ENCODE results near the gene SLC22A31.
A peak's percentile ranks its signal among the peaks of the same experiment; 100 is the strongest.
"Not testable (repeated sequence)": the region's sequence is repeated elsewhere in the genome, so short reads cannot be mapped to it uniquely, and the experiment has no call there.

Gene SLC22A31

GRCh38 chr16:89200124-89200849 lies at the start of gene SLC22A31:
Gene SLC22A31 (minus strand): TSS chr16:89200537. CDS start chr16:89200501, 36 bp downstream.
- no peak for DNase-seq

- no peak for DNase-seq
Observed at GRCh38 chr16:89248196-89248982, 48.1 kb upstream of the SLC22A31 start.

- DNase-seq = not testable (repeated sequence)
Observed at GRCh38 chr16:89247734-89248075, 47.4 kb upstream of the SLC22A31 start.

GRCh38 chr16:89246903-89247733 lies 46.8 kb upstream of the SLC22A31 start:
- peak; percentile 70 for DNase-seq

DNA sequence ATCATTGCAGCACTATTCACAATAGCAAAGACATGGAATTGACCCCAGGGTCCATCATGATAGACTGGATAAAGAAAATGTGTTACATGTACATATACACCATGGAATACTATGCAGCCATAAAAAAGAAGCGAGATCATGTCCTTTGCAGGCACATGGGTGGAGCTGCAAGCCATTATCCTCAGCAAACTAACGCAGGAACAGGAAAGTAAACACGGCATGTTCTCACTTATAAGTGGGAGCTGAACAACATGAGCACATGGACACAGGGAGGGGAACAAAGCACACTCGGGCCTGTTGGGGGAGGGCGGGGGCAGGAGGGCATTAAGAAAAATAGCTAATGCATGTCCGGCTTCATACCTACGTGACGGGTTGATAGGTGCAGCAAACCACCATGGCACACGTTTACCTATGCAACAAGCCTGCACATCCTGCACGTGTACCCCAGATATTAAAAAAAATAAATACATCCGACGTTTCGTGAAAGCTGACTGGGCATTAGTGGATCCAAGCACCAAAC lies 46.1 kb upstream of the SLC22A31 start:
- DNase-seq = no peak

- DNase-seq = no peak
Observed at GRCh38 chr16:89244754-89245153, 44.4 kb upstream of the SLC22A31 start.

DNA sequence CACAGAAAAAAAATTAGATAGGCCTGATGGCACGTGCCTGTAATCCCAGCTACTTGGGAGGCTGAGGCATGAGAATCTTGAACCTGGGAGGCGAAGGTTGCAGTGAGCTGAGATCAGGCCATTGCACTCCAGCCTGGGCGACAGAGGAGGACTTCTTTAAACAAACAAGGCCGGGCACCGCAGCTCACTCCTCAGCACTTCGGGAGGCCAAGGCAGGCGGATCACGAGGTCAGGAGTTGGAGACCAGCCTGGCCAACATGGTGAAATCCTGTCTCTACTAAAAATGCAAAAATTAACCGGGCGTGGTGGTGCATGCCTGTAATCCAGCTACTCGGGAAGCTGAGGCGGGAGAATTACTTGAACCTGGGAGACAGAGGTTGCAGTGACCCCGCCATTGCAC lies 43.9 kb upstream of the SLC22A31 start:
- not testable (repeated sequence) for DNase-seq

DNA sequence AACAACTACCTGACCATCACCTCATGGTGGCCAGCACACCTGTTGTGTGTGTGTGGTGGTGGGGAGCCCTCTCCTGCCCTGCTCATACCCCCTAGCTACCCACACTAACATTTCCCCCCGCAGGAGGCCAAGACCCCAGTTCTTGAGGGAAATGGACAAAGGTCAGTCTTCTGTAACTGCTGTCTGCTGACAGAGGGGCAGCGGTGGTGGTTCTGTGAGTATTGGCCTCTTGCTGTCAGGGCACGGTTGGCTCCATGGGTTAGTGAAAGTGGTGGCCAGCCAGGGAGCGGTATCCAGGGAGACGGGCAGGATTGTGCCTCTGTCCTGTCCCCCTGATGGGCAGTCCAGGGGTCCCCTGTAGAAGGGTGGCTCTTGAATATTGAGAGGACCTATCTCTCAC lies 43.3 kb upstream of the SLC22A31 start:
- DNase-seq = no peak

GRCh38 chr16:89242795-89243200 lies 42.5 kb upstream of the SLC22A31 start:
- no peak for DNase-seq

- DNase-seq = peak; percentile 71
Observed at GRCh38 chr16:89241187-89242007, 41.1 kb upstream of the SLC22A31 start.

GRCh38 chr16:89237733-89238132 lies 37.4 kb upstream of the SLC22A31 start:
- no peak for DNase-seq

- DNase-seq = peak; percentile 49
Observed at GRCh38 chr16:89233678-89234490, 33.5 kb upstream of the SLC22A31 start.

DNA sequence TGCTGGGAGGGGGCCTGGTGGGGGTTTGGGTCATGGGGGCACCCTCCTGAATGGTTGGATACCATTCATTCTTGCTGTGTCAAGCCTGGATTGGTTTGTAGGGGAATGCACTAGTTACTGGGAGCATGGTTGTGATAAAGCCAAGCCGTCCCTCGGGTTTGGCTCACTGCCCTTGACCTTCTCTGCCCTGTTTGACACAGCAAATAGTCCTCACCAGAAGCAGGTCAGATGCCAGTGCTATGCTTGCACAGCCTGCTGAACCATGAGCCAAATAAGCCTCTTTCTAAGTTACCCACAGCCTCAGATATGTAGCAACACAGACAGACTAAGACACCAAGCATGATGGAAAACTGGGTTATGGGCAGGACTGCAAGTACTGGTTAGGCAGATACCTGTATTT lies 31.8 kb upstream of the SLC22A31 start:
- DNase-seq = no peak

DNA sequence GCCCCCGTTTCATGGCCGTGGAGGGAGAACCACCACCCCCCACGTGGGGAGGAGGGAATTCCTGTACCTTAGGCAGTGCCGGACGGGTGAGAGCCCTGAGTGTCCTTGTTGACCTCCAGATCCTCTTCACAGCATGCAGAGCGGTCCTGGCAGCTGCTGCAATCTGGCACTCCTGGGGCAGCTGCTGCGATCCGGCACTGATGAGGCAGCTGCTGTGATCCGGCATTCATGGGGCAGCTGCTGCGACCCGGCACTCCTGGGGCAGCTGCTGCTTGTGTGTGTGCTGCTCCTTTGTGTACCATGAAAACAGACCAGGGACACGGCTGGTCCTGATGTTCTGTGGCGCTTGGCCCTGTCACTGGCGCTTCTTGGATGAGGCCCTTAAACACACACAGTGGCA lies 29.9 kb upstream of the SLC22A31 start:
- no peak for DNase-seq

DNA sequence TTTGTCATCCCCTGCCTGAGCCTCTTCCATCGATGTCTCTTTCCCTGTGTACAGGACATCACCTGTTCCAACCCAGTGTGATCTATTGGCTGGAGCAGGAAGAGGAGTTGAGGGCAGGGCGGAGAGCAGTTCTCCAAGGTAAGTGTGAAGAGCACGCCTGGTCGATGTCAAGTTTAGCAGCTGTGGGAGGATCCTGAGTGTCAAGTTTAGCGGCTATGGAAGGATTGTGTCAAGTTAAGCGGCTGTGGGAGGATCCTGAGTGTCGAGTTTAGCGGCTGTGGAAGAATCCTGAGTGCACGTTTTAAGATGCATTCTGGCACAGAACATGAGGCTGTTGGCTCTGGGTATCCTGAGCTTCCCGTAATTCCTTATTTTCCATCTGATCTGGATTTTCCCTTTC lies 24.3 kb upstream of the SLC22A31 start:
- DNase-seq = no peak

- DNase-seq = no peak
Observed at GRCh38 chr16:89222931-89223330, 22.6 kb upstream of the SLC22A31 start.

- DNase-seq = no peak
Observed at GRCh38 chr16:89221604-89222003, 21.3 kb upstream of the SLC22A31 start.

GRCh38 chr16:89219365-89219764 lies 19.0 kb upstream of the SLC22A31 start:
- DNase-seq = no peak

DNA sequence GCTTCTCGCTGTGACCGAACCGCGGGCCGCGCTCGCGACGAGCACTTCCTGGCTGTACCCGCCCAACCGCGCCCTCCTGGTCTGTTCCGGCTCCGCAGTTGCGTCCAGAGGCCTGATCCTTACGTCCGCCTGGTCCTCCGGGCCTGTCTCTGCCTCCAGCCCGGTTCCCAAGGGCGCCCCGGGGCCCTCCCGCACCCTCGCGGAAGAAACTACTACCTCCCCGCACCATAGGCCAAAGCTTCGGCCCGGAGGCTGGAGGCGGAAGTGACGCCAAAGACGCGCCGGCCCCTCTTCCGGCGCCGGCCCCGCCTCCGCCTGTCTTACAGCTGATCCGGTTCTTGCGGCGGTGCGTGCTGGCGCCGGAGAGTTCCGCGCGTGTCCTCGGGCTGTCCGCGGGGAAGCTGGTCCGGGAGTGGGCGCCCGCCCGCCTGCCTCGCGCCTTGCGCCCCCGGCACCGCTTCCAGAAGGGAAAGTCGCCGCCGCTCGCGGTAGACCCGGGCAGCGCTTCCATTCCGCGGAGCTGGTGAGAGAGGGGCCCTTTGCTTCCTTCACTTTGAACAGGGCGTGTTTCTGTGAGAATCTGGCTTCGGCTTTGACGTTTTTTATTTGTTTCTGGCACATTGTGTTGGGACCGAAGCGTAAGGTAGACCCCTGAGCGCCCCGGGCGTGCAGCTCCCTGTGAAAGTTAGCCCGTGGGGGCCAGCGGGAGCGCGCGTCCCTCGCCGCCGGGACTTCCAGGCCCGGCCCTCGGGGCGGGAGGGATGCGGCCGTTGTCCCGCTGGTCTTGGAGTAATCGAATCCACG lies 17.3 kb upstream of the SLC22A31 start, which contains the start of gene ZNF778:
ZNF778 (plus strand) TSS at position 316 of the 804 bp plus-strand sequence. CDS start 3,425 bp downstream, outside the sequence.
- peak; percentile 80 for DNase-seq

DNA sequence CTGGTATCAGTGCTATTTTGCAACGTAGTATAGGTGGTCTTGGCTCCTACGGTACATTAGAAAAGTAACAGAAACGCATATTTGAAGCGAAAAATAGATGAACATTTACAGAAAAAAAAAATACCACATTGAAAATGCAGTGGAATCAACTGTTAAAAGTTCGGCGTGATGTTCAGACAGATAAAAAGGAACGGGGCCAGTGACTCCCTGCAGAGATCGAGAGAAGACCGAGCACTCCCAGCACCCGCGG lies 16.7 kb upstream of the SLC22A31 start:
- no peak for DNase-seq
